Activated CD4-positive, CD25-positive, alpha-beta regulatory T cell treated with anti-CD3 and anti-CD28 coated beads, Interleukin-2, amount 50 U/mL, for 16 hours (primary cell): Measurements from ENCODE around the gene TIGAR.

Source experiments
- DNase-seq: peaks from one replicate; pipeline ENCODE4 v3.0.0-alpha.2; 2020; ENCODE audit warnings: low read depth, low spot score

Gene TIGAR

DNA sequence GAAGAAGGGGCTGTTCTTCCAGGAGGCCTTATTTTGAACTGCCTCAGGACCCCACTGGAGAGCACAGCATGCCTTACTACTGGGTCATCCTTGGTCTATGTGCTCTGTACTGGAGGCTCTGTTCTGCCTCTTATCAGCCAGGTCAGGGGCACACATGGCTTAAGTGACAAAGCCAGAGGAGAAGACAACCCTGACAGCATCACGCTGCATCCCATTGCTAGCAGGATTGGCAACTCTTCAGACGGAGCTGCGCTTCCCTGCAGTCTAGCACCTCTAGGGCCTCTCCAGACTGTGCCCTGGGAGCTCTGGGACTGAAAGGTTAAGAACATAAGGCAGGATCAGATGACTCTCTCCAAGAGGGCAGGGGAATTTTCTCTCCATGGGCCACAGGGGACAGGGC is 17.3 kb upstream of the TIGAR start:
- DNase-seq, result no peak

DNA sequence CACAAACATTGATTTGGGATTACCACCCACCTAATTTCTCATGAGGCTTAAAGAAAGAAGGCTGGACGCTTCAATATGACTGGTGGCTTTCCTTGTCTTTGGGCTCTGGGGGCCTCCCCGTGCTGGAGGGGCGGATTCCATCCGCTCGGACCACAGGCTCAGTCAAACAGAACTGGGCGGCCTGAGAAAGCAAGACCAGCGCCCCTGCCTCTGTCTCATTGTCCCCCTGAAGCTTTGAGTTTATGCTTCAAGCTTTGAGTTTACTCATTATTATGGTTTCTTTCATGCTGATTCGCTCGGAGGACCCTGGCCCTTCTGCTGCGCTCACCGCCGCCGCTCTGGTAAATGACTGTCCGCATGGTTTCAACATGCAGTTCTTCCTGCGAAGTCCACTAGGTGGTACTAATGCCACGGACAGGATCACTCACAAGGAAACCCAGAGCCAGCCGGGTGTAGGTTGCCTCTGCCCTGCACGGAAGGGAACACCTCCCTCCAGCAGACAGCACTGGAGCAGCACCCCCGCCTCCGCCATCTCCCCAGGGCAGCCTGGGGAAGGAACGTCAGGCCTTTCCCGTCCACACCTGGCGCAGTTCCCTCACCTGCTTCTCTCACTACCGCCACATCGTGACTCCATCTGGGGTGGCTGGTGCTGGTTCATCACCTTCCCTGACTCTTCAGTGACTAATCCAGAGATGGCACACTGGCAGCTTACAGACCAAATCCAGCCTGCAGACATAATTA is 13.2 kb upstream of the TIGAR start:
- DNase-seq, result no peak

DNA sequence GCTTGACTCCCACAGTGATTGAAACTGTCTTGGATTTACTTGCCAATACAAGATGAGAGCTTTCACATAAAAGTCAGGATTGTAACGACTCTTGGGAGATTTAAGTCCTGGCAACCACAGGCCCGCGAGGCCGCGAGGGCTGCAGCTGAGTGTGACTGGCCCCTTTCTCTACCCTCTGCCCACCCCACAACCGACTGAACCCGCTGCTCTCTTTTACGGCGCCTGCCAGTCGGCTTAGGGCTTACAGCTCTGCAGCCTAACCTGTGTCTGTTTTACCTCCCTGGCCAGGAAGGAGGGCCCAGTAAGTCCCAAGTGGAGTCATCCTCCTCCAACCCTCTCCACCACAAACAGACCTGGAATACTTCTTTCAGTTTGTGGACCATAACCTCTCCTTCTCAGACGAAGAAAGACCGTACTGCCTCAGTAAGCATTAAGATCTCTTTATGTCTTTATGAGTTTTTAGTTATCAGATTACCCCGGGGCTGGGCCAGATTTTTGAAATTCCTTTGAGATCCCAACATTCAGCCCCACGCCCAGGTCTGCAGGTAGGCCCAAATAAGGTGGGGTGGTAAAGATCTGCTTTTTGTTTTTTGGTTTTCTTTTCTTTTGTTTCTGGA is 12.6 kb upstream of the TIGAR start:
- no peak for DNase-seq

DNA sequence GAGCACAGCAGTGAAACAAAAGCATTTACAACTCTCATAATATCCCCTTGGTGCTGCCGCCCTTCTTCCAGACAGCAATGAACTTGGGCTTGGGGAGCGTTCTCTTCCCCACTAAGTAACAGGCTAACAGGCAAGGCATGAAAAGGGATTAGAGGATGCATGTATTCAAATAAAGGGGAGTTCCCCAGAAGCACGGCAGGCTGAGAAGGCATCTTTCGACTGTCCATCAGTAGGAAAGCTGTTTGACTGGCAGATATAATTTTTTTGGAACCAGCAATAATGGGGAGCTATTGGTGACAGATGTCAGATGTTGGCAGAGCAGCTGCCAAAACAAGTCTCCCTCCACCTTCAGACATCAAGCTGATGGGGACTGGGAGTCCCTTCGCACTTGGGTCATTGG is 9.2 kb upstream of the TIGAR start:
- no peak for DNase-seq

DNA sequence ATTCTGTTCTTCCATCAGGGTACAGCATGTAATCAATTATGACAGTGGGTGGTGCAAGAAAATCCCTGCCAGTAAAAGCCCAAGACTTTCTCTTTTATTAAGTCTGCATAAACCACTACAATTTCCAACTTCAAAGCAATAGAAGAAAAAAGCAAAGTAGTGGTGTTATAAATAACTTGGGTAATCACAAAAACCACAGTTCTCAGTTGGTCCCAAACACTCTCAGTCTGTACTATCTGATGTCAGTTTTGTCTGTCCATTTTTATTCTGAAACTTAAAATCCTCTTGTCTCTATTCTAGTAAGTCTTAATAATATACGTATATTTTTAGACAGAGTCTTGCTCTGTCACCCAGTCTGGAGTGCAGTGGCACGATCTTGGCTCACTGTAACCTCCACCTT is 8.8 kb upstream of the TIGAR start:
- no peak for DNase-seq

DNA sequence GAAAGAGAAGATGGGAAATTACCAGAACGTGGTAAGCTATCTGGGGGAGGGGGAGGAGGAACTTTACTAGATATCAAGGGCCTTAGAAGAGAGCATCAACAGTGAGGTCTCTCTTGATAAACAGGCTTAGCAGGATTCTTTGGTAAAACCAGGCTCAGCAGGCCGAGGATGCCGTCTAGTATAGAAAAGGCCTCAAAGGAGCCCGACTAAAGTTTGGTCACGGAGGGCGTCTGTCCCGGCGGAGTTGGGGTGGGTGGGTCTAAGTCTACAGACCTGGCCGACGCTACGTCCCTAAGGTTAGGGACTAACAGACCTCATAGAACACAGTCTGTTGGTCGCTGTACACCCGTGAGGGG is 538 bp upstream of the TIGAR start:
- DNase-seq, result no peak

DNA sequence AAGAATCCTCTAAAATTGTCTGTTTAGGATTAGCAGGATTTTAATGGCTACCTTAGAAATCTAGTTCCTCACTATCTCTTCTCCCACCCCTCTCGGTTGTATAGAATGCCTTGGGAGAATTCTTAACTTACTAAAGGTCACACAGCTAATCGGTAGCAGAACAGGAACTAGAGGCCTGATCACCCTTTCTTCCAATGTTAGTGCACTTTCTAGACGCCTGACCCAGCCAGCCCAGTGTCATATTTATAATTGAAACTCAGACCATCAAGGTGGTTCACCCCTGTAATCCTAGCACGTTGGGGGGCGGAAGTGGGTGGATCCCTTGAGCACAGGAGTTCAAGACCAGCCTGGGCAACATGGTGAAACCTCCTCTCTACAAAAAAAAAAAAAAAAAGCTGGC is 1.7 kb downstream of the TIGAR start:
- DNase-seq, result no peak

DNA sequence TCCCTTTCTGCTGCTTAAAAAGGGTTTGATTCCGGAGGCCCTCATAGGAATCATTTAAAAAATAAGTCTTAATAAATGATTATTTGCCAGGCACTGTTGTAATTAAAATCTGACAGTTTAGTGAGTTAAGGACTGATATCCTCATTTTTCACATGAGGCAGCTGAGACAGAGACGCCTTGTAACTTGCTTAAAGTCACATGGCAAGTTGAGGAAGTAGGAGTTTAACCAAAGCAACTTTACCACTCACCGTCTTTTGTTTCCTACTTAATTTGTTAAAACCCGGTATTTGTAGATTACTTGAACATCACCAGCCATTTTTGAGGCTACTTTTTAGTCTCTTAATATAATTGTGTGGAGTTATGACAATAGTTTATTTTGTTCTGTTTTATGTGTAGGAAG is 2.4 kb downstream of the TIGAR start:
- DNase-seq, result no peak

DNA sequence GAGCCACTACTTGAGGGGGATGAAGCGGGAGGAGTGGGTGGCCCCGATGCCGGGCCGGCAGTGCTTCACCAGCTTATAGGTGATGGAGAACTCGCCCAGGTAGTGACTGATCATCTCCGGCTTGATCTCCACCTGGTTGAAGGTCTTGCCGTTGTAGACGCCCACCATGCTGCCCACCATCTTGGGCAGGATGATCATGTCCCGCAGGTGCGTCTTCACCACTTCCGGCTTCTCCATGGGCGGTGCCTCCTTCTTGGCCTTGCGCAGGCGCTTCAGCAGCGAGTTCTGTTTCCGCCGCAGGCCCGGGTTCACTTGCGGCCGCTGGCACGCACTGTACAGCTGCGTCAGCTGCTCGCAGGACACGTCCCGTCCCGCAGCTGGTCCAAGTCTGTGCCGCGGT is 3.4 kb downstream of the TIGAR start:
- no peak for DNase-seq

DNA sequence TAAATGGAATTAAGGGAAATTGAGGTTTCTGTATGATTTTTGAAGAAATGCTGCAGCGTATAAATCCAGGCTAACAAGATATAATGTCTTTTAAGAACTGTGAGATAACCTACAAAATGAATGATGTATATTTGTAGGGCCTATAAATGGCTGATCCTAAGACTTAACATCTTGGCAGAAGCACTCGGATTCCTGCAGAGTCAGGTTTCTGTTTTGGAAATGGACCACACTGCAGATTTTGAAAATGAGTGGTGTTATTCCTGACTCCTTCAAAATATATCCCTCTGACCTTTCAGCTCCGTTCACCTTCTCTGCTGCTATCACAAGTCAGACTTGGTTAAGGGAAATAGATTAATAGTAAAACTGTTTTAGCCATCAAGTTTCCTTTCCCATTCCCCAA is 5.0 kb downstream of the TIGAR start:
- DNase-seq, result no peak

DNA sequence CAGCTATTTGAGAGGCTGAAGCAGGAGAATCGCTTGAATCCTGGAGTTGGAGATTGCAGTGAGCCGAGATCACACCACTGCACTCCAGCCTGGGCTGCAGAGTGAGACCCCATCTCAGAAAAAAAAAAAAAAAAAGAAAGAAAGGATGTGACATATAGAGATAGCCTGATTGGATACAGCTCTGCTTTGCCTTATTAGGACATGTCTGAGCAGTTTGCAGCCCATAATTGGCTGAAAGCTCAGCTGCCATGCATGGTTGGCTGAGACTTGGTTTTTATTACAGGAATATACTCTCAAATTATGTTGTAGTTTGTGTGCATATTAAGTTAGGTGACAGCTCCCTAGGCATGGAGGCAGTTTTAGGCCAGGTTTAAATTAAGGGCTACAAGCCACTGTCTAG is 6.3 kb downstream of the TIGAR start:
- DNase-seq, result no peak

DNA sequence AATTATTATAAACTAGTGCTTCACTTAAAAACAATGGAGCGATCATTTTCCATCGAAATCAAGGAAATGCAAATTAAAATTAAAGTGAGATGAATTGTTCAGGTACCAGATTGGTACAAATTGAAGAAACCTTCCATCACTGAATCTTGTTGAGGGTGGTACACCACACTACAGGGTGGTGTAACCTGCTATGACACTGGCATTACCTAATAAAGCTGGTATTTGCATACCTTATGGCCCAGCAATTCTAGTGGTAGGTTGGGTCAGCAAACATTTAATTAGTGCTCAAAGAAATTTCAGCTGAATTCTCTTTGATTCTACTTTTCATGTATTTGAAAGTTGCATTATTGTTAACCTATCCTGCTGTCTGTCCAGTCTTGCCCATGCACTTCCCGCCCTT is 9.2 kb downstream of the TIGAR start:
- no peak for DNase-seq

DNA sequence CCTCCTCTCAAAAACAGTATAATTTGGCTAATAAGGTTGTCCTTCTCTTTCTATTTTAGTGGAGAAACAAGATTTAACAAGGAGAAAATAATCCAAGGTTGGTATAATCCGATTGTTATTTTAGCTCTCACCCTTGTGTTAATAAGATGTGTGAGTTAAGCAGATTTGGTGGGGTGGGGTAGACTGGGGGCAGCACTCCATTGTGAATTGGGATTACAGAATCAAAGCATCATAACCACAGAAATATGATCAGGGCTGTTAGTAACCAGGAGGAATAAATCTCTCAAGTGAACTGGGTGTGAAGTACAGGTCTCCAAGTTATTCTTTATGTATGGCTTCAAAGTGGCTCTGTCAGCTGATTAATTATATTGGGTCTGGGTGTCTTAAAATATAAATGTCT is 10.2 kb downstream of the TIGAR start:
- DNase-seq, result no peak

DNA sequence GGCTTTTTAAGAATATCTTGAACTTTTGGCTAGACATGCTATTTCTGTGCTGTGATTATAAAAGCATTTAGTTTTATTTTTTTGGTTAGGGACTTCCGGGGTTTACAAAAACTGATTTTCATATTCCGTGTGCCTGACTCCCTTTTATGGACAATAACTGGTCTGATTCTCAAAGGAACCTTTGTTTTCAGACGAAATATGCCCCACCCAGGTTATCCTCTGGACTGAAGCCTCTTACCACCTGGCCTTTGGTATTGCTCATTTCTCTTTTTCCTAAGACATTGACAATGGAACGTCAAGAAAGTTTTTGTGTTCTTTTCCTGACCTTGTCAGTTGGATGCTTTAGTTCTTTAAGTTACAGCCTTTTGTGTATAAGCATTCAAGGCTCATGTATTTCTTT is 10.8 kb downstream of the TIGAR start:
- DNase-seq, result no peak

DNA sequence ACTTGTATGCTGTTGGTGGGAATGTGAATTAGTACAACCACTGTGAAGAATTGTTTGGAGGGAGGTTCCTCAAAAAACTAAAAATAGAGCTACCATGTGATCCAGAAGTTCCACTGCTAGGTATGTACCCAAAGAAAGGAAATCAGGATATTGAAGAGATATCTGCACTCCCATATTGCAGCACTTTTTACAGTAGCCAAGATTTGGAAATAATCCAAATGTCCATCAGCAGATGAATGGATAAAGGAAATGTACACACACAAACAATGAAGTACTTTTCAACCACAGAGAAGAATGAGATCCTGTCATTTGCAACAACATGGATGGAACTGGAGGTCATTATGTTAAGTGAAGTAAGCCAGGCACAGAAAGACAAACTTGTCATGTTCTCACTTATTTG is 25.9 kb downstream of the TIGAR start:
- DNase-seq, result no peak

DNA sequence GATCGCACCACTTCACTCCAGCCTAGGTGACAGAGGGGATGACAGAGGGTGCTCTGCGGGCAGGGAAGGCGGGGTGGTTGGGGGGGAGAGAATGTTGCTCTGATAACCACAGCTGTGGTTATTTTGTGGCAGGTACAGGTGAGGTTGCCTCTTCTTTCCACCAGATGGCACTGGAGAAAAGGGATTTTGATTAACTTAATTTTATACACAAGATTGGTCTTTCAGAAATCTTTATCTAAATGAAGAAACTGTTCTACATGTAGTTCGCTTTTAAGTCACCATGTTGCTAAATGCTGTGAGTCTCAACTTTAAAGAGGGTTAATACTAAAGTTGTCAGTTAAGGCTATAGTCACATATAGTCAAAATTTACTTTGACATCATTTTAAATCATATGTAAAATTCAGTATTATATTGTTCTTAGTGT is 32.8 kb downstream of the TIGAR start:
- no peak for DNase-seq

DNA sequence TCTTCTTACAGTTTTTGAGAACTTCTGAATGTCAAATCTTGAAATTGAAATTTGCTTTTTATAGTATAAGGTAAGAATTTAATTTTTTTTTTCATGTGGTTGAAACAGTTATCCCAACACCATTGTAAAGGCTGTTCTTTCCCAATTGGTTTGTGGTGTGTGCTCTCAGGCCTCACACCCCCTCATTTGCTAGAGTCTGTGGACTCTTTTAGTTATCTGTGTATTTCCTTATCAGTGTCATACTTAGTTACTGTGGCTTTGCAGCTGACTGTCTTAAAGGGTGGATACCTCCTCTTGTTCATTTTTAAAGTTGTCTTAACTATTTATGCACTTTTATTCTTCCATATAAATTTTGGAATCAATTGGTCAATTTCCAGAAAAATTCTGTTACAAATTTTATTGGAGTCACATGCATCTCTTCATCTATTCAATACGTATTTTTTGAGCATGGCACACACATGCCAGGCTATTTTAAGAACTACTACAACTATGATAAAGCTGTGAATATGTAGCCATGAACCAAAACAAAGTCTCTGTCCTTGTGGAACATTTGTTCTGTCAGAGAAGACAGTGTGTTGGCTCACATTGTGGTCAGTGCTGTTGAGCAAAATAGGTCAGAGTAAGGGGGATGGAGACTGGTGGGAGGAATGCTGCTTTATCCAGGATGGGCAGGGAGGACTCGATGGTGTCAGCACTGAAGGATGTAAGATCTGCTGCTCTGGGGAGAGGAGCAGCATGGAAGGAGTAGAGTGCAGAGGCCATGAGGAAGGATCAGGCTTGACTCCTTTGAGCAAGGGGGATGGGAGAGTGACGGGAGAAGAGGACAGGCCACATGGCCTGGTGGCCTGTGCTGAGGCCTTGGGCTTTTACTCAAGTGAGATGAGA is 34.4 kb downstream of the TIGAR start:
- no peak for DNase-seq

DNA sequence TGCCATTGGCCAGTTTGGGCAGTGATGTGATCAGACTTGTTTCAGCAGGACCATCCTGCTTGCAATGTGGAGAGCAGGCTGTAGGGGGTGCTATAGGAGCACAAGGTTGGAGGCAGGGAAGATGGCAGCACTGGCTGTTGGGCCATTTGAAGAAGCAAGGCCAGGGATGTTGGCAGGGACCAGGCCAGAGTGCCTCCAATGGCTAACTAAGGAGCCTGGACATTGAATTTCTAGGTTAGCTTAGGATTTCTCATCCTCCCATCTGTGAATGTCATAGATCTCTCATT is 35.0 kb downstream of the TIGAR start:
- no peak for DNase-seq

DNA sequence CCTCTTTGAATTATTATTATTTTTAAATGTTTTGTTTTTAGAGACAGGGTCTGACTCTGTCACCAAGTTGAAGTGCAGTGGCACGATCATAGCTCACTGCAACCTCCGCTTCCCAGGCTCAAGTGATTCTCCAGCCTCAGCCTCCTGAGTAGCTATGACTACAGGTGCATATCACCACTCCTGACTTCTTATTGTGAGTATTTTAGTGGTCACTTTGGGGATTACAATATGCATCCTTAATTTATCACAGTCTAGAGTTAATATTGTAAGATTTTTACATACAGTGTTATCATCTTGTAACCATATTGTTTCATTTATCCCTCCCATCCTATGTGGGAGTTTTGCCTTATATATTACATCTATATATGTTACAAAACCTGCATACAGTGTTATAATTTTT is 45.1 kb downstream of the TIGAR start:
- no peak for DNase-seq

DNA sequence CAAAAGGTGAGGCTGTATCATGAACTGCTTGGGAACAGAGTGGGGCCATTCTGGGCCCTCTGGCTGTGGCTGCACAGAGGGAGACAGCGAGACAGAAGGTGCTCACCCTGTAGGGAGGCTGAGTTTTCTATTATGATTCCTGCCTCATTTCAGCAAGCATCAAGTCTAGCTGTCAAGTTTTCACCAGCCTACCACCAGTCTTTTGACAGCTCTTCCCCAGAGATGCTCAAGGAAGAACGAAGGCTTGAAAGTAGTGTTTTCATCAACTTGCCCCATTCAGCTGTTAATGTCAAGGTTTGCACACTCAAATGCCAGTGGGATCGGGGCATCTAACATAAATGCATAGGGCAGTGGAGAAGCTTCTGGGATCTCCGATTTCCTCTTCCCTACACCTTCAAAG is 48.5 kb downstream of the TIGAR start:
- no peak for DNase-seq

DNA sequence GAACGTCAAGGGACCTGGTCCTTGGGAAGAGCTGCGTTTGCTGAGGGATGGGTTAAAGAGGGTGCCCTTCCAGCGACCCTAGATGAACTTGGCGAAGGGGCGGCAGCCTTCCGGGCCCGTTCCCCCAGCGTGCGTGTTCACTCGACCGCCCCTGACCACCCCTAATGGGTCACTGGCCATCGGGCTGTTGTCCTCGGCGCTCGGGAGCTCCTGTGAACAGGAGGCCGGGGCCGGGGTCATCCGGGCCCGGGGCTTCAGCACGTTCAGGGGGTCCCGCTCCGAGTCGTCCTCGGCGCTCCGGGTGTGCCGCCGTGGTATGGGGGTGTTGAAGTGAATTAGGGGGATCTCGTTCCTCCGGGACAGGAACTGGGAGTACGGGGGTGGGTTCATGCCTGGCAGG is 49.3 kb downstream of the TIGAR start:
- DNase-seq, result no peak

DNA sequence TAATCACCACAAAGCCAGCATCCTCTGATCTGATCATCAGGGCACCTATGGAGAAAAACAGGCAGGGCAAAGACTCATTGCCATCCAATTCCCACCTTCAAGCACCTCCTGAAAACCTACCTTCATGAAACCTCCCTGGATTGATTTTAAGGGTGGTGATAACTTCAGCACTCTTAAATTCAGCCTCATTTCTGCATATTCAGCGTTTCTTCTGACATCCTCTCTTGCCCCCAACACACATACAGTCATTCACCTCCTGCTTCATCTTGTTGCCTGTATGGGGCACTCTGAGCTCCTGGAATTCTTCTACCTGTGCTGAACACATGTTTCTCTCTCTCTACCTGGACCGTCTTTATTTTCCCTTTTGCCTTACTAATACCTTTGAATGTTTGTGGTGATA is 51.6 kb downstream of the TIGAR start:
- DNase-seq, result no peak

DNA sequence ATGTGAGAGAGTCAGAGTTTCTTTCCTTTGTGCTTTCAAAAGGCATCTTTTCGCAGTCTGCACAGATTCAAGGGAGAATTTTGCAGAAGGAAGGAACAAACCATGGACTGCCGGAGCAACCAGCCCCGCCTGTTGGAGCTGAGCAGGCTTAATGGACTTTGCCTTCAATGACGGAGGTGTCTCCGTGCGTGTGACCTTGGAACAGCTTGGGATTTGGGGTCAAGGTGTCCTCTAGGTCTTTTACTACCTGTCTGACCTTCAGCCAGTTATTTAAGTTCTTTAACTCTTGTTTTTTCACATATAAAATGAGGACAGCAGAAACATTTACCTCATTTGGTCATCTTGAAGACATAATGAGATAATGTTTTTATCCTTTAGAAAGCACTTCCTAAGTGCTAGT is 54.4 kb downstream of the TIGAR start:
- DNase-seq, result no peak
